OCI-LY7 (cell line): ENCODE data around the gene GAB1.

ENCODE experiments used
- CTCF ChIP-seq: fragments of 200-600 bp; sonication (generic); conservative IDR thresholded peaks from 2 replicates; pipeline ENCODE4 v1.5.1; 2014; ENCODE audit warnings: mild to moderate bottlenecking, antibody characterized with exemption, low read length, moderate library complexity, mixed read lengths
- EZH2phosphoT487 ChIP-seq: fragments of 200-600 bp; sonication (generic); IDR thresholded peaks from 2 replicates; pipeline ENCODE4 v1.6.1; 2018; ENCODE audit warnings: low read depth, borderline replicate concordance, mild to moderate bottlenecking, mixed run types, antibody characterized with exemption, low read length, moderate library complexity, mixed read lengths

DNA sequence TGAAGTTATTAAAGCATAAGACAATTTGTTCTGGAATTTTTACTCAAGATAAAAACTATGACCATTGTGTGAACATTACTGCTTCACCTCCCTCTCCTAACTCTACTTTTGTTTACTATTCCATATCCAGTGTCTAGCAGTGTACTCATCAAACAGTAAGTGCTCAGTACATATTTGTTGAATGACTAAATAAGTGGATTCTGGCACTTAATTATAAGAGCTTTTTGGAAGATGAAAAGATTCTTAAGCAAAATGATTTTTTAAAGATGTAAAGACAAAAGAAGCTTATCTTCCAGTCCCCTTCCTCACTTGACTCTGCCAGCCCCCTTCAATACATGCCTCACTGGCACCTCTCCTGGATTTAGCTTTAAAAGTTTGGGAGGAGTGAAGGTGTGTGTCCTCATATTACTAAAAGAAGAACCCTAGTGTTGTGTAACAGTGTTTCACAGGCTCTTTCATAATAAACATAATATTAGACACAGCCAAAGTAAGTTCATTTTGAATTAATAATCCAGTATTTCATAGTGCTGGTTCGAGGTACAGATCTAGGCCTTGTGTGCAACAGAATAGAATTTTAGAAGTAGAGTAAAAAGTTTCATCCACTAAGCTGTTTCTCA lies 53.0 kb downstream of the GAB1 start:
- no peak for TF ChIP-seq CTCF
- TF ChIP-seq EZH2phosphoT487: no peak
